ENCODE results near the gene CPOX.
"Not testable (repeated sequence)": the region's sequence is repeated elsewhere in the genome, so short reads cannot be mapped to it uniquely, and the experiment has no call there.

CPOX gene

GRCh38 chr3:98560911-98561310 is 32.5 kb downstream of the CPOX start:
- DNase-seq = no peak

- DNase-seq = not testable (repeated sequence)
Measured at GRCh38 chr3:98559769-98560168, 33.6 kb downstream of the CPOX start.

GRCh38 chr3:98558100-98558827 is 35.1 kb downstream of the CPOX start:
- DNase-seq = no peak

GRCh38 chr3:98557324-98558010 is 35.9 kb downstream of the CPOX start:
- DNase-seq = no peak

- DNase-seq = no peak
Measured at GRCh38 chr3:98556164-98557130, 37.0 kb downstream of the CPOX start.

- DNase-seq = no peak
Measured at GRCh38 chr3:98555025-98555379, 38.4 kb downstream of the CPOX start.

- DNase-seq = no peak
Measured at GRCh38 chr3:98554580-98554979, 38.8 kb downstream of the CPOX start.

GRCh38 chr3:98553753-98554152 is 39.7 kb downstream of the CPOX start:
- no peak for DNase-seq

- no peak for DNase-seq
Measured at GRCh38 chr3:98553021-98553563, 40.3 kb downstream of the CPOX start.

GRCh38 chr3:98552232-98553020 is 41.0 kb downstream of the CPOX start:
- no peak for DNase-seq

- DNase-seq = no peak
Measured at GRCh38 chr3:98551754-98552153, 41.7 kb downstream of the CPOX start.

- DNase-seq = no peak
Measured at GRCh38 chr3:98551236-98551635, 42.2 kb downstream of the CPOX start.

GRCh38 chr3:98550833-98551232 is 42.6 kb downstream of the CPOX start:
- DNase-seq = no peak

GRCh38 chr3:98548544-98548943 is 44.9 kb downstream of the CPOX start:
- no peak for DNase-seq

GRCh38 chr3:98545940-98546339 is 47.5 kb downstream of the CPOX start:
- no peak for DNase-seq

- no peak for DNase-seq
Measured at GRCh38 chr3:98542623-98543022, 50.8 kb downstream of the CPOX start.

- DNase-seq = no peak
Measured at GRCh38 chr3:98541695-98542094, 51.7 kb downstream of the CPOX start.

- DNase-seq = no peak
Measured at GRCh38 chr3:98540346-98540745, 53.1 kb downstream of the CPOX start.

GRCh38 chr3:98536456-98537017 is 56.9 kb downstream of the CPOX start:
- no peak for DNase-seq

GRCh38 chr3:98534734-98535133 is 58.7 kb downstream of the CPOX start:
- DNase-seq = no peak

- DNase-seq = no peak
Measured at GRCh38 chr3:98534168-98534567, 59.2 kb downstream of the CPOX start.
